Activated T-helper 17 cell treated with anti-CD3 and anti-CD28 coated beads, Interleukin-2, amount 50 U/mL, for 72 hours (primary cell): ENCODE results near the gene USP30. TPM values are rescaled to one million over a fixed set of nuclear protein-coding genes. Genes with fewer than 3 reads are reported as not detected.

Experiments
- ATAC-seq: fragments of 150-1000 bp; cut with Tn5 transposase; replicated peaks from 2 replicates; pipeline ENCODE4 v1.10.0; 2021; ENCODE audit warnings: mild to moderate bottlenecking, moderate library complexity
- H3K27ac Mint-ChIP-seq: one replicate; pipeline ENCODE4 v1.8.0; 2022; ENCODE audit warnings: mixed read lengths
- H3K27me3 Mint-ChIP-seq: one replicate; pipeline ENCODE4 v1.8.0; 2022; ENCODE audit warnings: mixed read lengths
- H3K36me3 Mint-ChIP-seq: one replicate; pipeline ENCODE4 v1.8.0; 2022; ENCODE audit warnings: low read depth, mild to moderate bottlenecking, mixed read lengths
- H3K4me1 Mint-ChIP-seq: one replicate; pipeline ENCODE4 v1.8.0; 2022; ENCODE audit warnings: mixed read lengths
- H3K4me3 Mint-ChIP-seq: one replicate; pipeline ENCODE4 v1.8.0; 2022; ENCODE audit warnings: mild to moderate bottlenecking, mixed read lengths
- H3K9me3 Mint-ChIP-seq: one replicate; pipeline ENCODE4 v1.8.0; 2022; ENCODE audit warnings: mixed read lengths
- total RNA-seq, 2 donors: library from RNA; stranded (reverse); gene quantifications; one replicate each; pipeline ENCODE4 v1.2.3, GENCODE V29; 2022

Gene USP30
- total RNA-seq, 2 donors from 2014 or later = 8.5 to 11.6 TPM

DNA sequence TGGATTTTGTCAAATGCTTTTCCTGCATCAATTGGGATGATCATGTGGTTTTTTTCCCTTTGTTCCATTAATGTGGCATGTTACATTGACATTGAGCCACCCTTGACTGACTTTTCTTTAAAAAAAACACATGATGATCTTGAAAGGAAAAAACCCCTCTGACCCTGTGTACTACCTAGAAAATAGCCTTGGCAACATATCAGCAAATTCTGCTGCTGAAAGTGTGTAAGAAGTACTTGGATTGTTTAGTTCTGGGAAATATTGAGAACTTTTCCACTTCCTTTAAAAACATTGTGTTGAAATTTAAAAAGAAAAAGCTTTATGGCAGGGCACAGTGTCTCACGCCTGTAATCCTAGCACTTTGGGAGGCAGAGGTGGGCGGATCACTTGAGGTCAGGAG is 84.7 kb downstream of the USP30 start:
- no peak overlapping the region for H3K27ac Mint-ChIP-seq
- no peaks in the 10 kb centered on the region for H3K4me1 Mint-ChIP-seq
- H3K36me3 Mint-ChIP-seq = no peaks in the 10 kb centered on the region
- H3K9me3 Mint-ChIP-seq = no peaks in the 10 kb centered on the region
- H3K27me3 Mint-ChIP-seq = no peaks in the 10 kb centered on the region
- ATAC-seq = no peak
- H3K4me3 Mint-ChIP-seq = no peak overlapping the region

Other genes with a start within 250 kb of the USP30 start
- gene SSH1, start 195.0 kb upstream of the USP30 start, total RNA-seq = 10 to 100 TPM; 60.8 to 95.4 TPM
- not detected for gene DAO, start 172.5 kb upstream of the USP30 start, total RNA-seq
- gene SVOP, start 31.5 kb upstream of the USP30 start, total RNA-seq = not detected
- 10 to 100 TPM; 16.2 to 25.9 TPM for gene ALKBH2, start 40.9 kb downstream of the USP30 start, total RNA-seq
- 10 to 100 TPM; 48.3 to 85.7 TPM for gene UNG, start 45.0 kb downstream of the USP30 start, total RNA-seq
- 10 to 100 TPM in 1 of 2 donors, 1 to 10 TPM in 1; 7.4 to 17.3 TPM for gene ACACB, start 64.0 kb downstream of the USP30 start, total RNA-seq